Measurements from ENCODE around the gene LRRC39. TPM values are rescaled to one million over a fixed set of nuclear protein-coding genes. Genes with fewer than 3 reads are reported as not detected.

LRRC39 gene
- polyA plus RNA-seq, 12 donors: 85.7 to 304 (median 227) TPM; not detected in 1

- DNase-seq: no peak
These were observed 15.2 kb downstream of the LRRC39 start for GRCh38 chr1:100162881-100163280.

- DNase-seq: no peak
These were observed 25.8 kb downstream of the LRRC39 start for GRCh38 chr1:100152271-100152670.

GRCh38 chr1:100151679-100152078 is 26.4 kb downstream of the LRRC39 start:
- DNase-seq: no peak

GRCh38 chr1:100147875-100148274 is 30.2 kb downstream of the LRRC39 start:
- no peak for DNase-seq

- DNase-seq: no peak
These were observed 31.1 kb downstream of the LRRC39 start for GRCh38 chr1:100146958-100147357.

GRCh38 chr1:100145116-100145515 is 32.9 kb downstream of the LRRC39 start:
- DNase-seq: no peak

GRCh38 chr1:100142343-100142742 is 35.7 kb downstream of the LRRC39 start:
- DNase-seq: no peak

GRCh38 chr1:100141192-100141591 is 36.9 kb downstream of the LRRC39 start:
- no peak for DNase-seq

GRCh38 chr1:100137602-100138001 is 40.5 kb downstream of the LRRC39 start:
- DNase-seq: no peak

- DNase-seq: no peak
These were observed 43.2 kb downstream of the LRRC39 start for GRCh38 chr1:100134872-100135271.

GRCh38 chr1:100132566-100133477 is 45.2 kb downstream of the LRRC39 start, which contains the start of the genes SASS6 and TRMT13:
Gene SASS6, minus strand, starts transcription at chr1:100132930. Its CDS starts 116 bp downstream, at chr1:100132814.
Gene TRMT13, plus strand, starts transcription at chr1:100133163. Its CDS starts 6 bp downstream, at chr1:100133169.
- peak; percentile 97 for DNase-seq

GRCh38 chr1:100131623-100132022 is 46.4 kb downstream of the LRRC39 start:
- no peak for DNase-seq

GRCh38 chr1:100130552-100131077 is 47.4 kb downstream of the LRRC39 start:
- DNase-seq: no peak

- no peak for DNase-seq
These were observed 50.8 kb downstream of the LRRC39 start for GRCh38 chr1:100127226-100127625.

- DNase-seq: no peak
These were observed 55.9 kb downstream of the LRRC39 start for GRCh38 chr1:100122177-100122576.

GRCh38 chr1:100115524-100115923 is 62.5 kb downstream of the LRRC39 start:
- DNase-seq: no peak

GRCh38 chr1:100109554-100110066 is 68.4 kb downstream of the LRRC39 start:
- no peak for DNase-seq

- no peak for DNase-seq
These were observed 70.4 kb downstream of the LRRC39 start for GRCh38 chr1:100107696-100108095.

GRCh38 chr1:100101564-100101963 is 76.5 kb downstream of the LRRC39 start:
- no peak for DNase-seq

- DNase-seq: no peak
These were observed 77.9 kb downstream of the LRRC39 start for GRCh38 chr1:100100202-100100601.

All from muscle of arm (tissue), 12 donors.